GM12872 (cell line): ENCODE results near the gene TBCK.

Source experiments
- TF ChIP-seq, protein P1 (sequence below): IDR thresholded peaks from 3 replicates; pipeline ENCODE4 v1.5.1; 2011; ENCODE audit warnings: low read depth, mild to moderate bottlenecking, low read length, moderate library complexity; ENCODE audit not compliant: insufficient read depth

Gene TBCK

DNA sequence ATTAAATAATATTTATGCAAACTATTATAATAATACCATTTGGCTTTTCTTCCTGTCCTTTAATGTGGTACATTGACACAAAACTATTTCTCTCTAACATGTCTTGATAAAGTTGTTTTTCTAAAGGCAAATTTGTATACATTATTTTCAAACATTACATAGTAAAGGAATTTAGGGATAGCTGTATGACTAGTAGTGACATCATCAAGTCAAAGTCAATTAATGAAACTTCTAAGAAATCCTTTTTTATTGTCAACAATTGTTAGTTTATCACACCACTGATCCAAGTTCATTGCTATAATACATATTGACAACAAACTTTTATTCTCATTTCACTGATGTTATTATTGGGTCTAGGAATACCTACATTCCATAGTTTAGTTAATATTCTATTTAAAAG lies 68.4 kb downstream of the TBCK start:
- TF ChIP-seq, protein P1, sequence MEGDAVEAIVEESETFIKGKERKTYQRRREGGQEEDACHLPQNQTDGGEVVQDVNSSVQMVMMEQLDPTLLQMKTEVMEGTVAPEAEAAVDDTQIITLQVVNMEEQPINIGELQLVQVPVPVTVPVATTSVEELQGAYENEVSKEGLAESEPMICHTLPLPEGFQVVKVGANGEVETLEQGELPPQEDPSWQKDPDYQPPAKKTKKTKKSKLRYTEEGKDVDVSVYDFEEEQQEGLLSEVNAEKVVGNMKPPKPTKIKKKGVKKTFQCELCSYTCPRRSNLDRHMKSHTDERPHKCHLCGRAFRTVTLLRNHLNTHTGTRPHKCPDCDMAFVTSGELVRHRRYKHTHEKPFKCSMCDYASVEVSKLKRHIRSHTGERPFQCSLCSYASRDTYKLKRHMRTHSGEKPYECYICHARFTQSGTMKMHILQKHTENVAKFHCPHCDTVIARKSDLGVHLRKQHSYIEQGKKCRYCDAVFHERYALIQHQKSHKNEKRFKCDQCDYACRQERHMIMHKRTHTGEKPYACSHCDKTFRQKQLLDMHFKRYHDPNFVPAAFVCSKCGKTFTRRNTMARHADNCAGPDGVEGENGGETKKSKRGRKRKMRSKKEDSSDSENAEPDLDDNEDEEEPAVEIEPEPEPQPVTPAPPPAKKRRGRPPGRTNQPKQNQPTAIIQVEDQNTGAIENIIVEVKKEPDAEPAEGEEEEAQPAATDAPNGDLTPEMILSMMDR = no peak

DNA sequence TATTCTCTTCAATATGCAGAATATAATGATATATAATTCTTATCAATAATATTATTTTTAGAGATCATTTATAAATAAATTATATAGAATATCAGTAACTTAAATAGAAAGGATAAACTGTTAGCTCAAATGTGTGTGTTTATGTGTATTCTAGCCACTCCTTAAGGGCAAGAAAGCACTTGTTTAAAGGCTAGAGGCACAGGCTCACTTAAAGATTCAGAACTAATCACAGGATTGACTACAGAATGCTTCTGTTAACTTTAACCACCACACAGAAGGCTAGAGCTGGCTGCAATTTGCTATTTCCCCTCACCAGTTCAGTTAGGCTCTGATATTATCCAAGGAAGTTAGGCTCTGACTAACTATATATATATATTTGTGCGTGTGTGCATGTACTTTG lies 69.6 kb downstream of the TBCK start:
- TF ChIP-seq, protein P1 = no peak

DNA sequence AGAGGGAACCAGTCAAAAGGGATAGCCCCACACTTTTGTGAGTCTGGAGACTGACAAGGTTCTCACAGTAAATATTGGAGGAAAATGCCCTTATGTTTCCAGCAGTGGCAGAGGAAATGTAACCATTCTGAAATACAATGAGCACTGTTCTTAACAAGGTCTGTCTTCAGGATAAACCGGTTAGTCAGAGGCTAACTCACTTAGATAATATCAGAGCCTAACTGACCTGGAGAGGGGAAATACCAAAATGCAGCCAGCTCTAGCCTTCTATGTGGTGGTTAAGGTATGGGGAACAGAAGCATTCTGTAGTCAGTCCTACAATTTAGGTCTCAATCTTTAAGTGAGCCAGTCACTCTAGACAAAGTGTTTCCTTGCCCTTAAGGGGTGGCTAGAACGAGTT lies 70.8 kb downstream of the TBCK start:
- TF ChIP-seq, protein P1 = no peak

DNA sequence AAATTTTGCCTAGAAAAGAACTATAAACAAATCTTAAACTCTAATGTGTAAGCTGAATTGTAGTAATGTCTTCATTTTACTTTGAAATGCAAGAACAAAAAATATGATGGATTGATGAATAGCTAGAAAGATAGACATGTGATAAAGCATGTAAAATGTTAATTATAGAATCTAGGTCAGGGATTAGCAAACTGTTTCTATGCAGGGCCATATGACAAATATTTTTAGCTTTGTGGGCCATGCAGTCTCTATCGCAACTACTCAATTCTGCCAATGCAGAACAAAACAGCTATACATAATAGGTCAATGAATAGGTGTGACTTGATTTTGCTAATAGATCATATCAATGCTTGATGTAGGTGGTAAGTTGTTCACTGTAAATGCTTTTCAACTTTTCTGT lies 75.3 kb downstream of the TBCK start:
- TF ChIP-seq, protein P1 = no peak

DNA sequence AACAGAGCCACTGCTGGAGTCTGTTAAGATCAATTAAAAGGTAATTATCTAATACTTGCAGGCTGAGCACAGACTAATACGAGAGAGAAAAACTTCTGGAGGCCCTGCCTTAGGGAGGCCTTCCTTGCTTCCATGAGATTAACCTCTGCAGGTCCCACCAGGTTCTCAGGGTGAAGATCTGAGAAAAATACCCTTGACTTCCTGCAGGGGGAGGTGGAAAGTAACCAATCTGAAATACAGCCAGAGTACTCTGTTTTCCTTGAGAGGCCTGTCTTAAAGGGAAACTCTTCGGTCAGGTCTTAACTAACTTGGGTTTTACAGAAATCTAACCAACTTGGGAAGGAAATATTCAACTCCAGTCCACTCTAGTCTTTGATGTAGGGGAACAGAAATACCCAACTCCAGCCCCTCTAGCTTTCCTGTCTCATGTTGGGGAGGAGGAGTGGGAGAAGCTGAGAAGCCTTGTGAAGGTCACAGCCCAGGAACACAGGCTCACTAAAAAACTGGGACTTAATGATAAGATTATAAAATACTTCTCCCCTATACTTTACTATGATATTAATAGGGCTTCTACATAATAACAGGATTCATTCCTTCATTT lies 77.1 kb downstream of the TBCK start:
- TF ChIP-seq, protein P1 = peak; percentile 73

DNA sequence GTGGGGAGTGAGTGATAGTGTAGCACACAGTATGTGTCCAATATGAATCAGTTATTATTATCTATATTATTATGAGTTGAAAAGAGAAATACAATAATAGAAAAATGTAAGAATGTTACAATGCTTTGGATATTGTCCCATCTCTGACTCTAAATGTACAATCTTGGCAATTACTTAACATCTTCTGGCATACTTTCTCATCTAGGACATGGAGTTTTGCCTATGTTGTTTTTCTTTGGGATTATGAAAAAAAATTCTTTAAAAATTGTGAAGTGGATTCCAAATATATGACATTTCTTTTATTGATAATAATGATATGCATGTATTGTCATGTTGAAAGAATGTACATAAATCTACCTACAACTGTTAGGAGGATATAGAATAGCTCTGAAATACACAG lies 84.1 kb downstream of the TBCK start:
- TF ChIP-seq, protein P1 = no peak

DNA sequence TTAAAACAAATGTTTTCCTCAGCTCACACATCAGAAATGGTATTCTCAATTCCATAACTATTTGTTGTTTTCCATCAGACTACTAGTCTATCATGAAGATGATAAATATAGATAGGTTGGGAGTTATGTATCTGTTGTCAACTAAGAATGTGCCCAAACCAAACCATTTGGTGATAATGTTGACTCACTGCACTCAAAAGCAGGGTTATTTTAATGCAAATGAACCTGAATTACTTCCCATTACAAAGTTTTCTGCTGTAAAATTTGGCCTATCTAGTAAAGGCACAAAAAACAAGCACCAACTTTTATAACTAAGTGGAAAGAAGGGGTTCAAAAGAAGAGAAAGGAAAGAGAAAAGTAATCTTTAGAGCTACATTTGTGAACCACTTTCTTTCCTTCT lies 93.5 kb downstream of the TBCK start:
- TF ChIP-seq, protein P1 = no peak

DNA sequence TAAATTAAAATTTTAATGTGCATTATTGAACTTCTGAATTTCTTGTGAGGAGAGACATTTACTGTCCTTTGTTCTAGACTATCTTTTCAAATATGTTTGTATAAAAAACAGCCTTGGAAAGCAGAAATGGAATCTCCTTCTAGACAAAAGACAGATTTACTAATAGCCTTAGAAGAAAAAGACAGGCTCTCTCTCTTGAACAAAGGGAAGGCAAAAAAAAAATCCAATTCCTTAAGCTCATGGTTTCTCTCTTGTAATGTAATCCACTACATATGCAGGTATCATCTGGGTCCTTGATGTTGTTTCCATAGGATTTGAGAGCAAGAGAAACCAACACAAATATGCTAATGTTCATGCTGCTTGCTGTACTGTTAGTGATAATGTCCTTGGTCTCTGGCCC lies 106.0 kb downstream of the TBCK start:
- TF ChIP-seq, protein P1 = no peak
